CD4-positive, alpha-beta T cell (primary cell): ENCODE results near the gene PTPRK. TPM values are rescaled to one million over a fixed set of nuclear protein-coding genes. Genes with fewer than 3 reads are reported as not detected.
A peak's percentile ranks its signal among the peaks of the same experiment; 100 is the strongest.

ENCODE experiments used
- ATAC-seq: fragments of 200-7000 bp; cut with Tn5 transposase; one replicate; pipeline ENCODE4 v1.10.0; 2022; ENCODE audit warnings: mild to moderate bottlenecking; ENCODE audit not compliant: poor library complexity
- CTCF ChIA-PET: fragments of 350-600 bp; sonication (Branson Sonifier 250); formaldehyde crosslinking; loops from one replicate; lab custom pipeline; 2021; ENCODE audit warnings: antibody characterized with exemption, inconsistent platforms; lab: Charles Lee
- POLR2A ChIA-PET: fragments of 350-600 bp; sonication (Branson Sonifier 250); formaldehyde crosslinking; loops from one replicate; lab custom pipeline; 2021; ENCODE audit warnings: antibody characterized with exemption, inconsistent platforms; lab: Charles Lee
- DNase-seq, 14 experiments: peaks; one replicate each; pipeline ENCODE4 v3.0.0-alpha.2; 2013 to 2020; ENCODE audit warnings: mixed read lengths in 2 of 14
- H3K27ac ChIP-seq, 2 donors: one replicate each; pipeline versions ENCODE4 v1.5.1 to v1.7.0; 2013; ENCODE audit warnings: low read length in 2 of 2, low read depth in 1 of 2, mild to moderate bottlenecking in 1 of 2
- H3K27me3 ChIP-seq, 2 experiments: 1 replicate in 1 of 2; 2 replicates in 1 of 2; pipeline versions ENCODE4 v1.6.1 to v1.7.0; 2013; ENCODE audit warnings: low read length in 2 of 2, control low read depth in 1 of 2, mild to moderate bottlenecking in 1 of 2, moderate library complexity in 1 of 2; ENCODE audit not compliant: insufficient read depth in 2 of 2, control insufficient read depth in 1 of 2
- H3K36me3 ChIP-seq: one replicate; pipeline ENCODE4 v1.6.1; 2013; ENCODE audit warnings: low read length, control low read depth; ENCODE audit not compliant: insufficient read depth
- H3K4me1 ChIP-seq: one replicate; pipeline ENCODE4 v1.6.1; 2013; ENCODE audit warnings: low read length, control low read depth; ENCODE audit not compliant: insufficient read depth
- H3K4me3 ChIP-seq: one replicate; pipeline ENCODE4 v1.5.1; 2013; ENCODE audit warnings: mild to moderate bottlenecking, low read length, moderate library complexity
- H3K9me3 ChIP-seq, 2 experiments: 1 replicate in 1 of 2; 2 replicates in 1 of 2; pipeline versions ENCODE4 v1.6.1 to v1.7.0; 2013; ENCODE audit warnings: low read length in 2 of 2, mild to moderate bottlenecking in 2 of 2, control low read depth in 1 of 2, moderate library complexity in 1 of 2; ENCODE audit not compliant: control insufficient read depth in 1 of 2, insufficient read depth in 1 of 2
- H3K27ac Mint-ChIP-seq: one replicate; pipeline ENCODE4 v1.8.0; 2020; ENCODE audit warnings: mixed read lengths
- H3K27me3 Mint-ChIP-seq: one replicate; pipeline ENCODE4 v1.8.0; 2021; ENCODE audit warnings: mixed read lengths
- H3K36me3 Mint-ChIP-seq: one replicate; pipeline ENCODE4 v1.8.0; 2021; ENCODE audit warnings: low read depth, mixed read lengths
- H3K4me1 Mint-ChIP-seq: one replicate; pipeline ENCODE4 v1.8.0; 2021; ENCODE audit warnings: low read depth, mixed read lengths
- H3K4me3 Mint-ChIP-seq: one replicate; pipeline ENCODE4 v1.8.0; 2020; ENCODE audit warnings: mild to moderate bottlenecking, mixed read lengths
- H3K9me3 Mint-ChIP-seq: one replicate; pipeline ENCODE4 v1.8.0; 2020; ENCODE audit warnings: mixed read lengths
- CTCF ChIP-seq: fragments of 200-600 bp; IDR thresholded peaks from one replicate; pipeline ENCODE4 v1.8.0; 2022; ENCODE audit warnings: antibody characterized with exemption, mild to moderate bottlenecking
- intact Hi-C, 2 experiments: fragments of 100-400 bp; cut with DNase I in 1 of 2; cut with micrococcal nuclease in 1 of 2; formaldehyde crosslinking; loops; one replicate each; pipeline versions ENCODE4 v1.15.1 to v1.9.0; 2023 to 2025; cut with DNase I, micrococcal nuclease
- total RNA-seq, 174 experiments: library from RNA in 2 of 174; stranded (reverse) in 2 of 174; gene quantifications; one replicate each; pipeline ENCODE4 v1.2.3 and lab custom pipeline; 2021 to 2026

PTPRK gene
- total RNA-seq, 2 experiments from 2014 or later = 8.4 to 10.3 TPM

- Histone ChIP-seq H3K27me3 (peaks cover 32 to 47% of the 10 kb centered on the region in 2 experiments), H3K4me1 (peaks cover 26% of the 10 kb centered on the region), H3K4me3 (no peak overlapping the region), H3K36me3 (no peaks in the 10 kb centered on the region), H3K27ac (no peak overlapping the region), H3K9me3 (peaks cover 0 to 14% of the 10 kb centered on the region in 2 experiments)
- Mint-ChIP-seq H3K4me1 (peaks cover 19% of the 10 kb centered on the region), H3K36me3 (peaks cover 20% of the 10 kb centered on the region), H3K27ac (no peak overlapping the region), H3K27me3 (peaks cover 71% of the 10 kb centered on the region), H3K9me3 (no peaks in the 10 kb centered on the region), H3K4me3 (no peak overlapping the region)
- ATAC-seq (no peak), DNase-seq (peak in 2 of 14 experiments; percentile 11 to 24)
- intact Hi-C loops = loop anchor here (2.0 to 5.0 kb wide), 2 partner anchors 660 to 981 kb away; no protein-coding TSS in a partner anchor
- POLR2A ChIA-PET = interaction anchor here (1.2 kb wide), 1 partner anchor 661 kb away, joined by 4 read pairs; no protein-coding TSS in a partner anchor
- CTCF ChIA-PET = interaction anchor here (1.1 kb wide), 1 partner anchor 17 kb away, joined by 5 read pairs; no protein-coding TSS in a partner anchor
- TF ChIP-seq CTCF = no peak
Measured at GRCh38 chr6:128516514-128516898, 3.9 kb downstream of the PTPRK start.

- DNase-seq = no peak
- ChIA-PET POLR2A (interaction anchor here (1.2 kb wide), 1 partner anchor 660 kb away, joined by 4 read pairs; no protein-coding TSS in a partner anchor), CTCF (interaction anchor here (1.1 kb wide), 1 partner anchor 16 kb away, joined by 5 read pairs; no protein-coding TSS in a partner anchor)
- Histone ChIP-seq H3K27ac (no peak overlapping the region), H3K4me3 (no peak overlapping the region), H3K4me1 (peaks cover 22% of the 10 kb centered on the region), H3K27me3 (peaks cover 26 to 40% of the 10 kb centered on the region in 2 experiments), H3K9me3 (peaks cover 0 to 14% of the 10 kb centered on the region in 2 experiments), H3K36me3 (no peaks in the 10 kb centered on the region)
- no peak for TF ChIP-seq CTCF
- peaks cover 15% of the 10 kb centered on the region for H3K36me3 Mint-ChIP-seq
- H3K4me3 Mint-ChIP-seq = no peak overlapping the region
- H3K4me1 Mint-ChIP-seq = peaks cover 14% of the 10 kb centered on the region
- peaks cover 70% of the 10 kb centered on the region for H3K27me3 Mint-ChIP-seq
- intact Hi-C loops = loop anchor here (2.0 to 5.0 kb wide), 2 partner anchors 659 to 981 kb away; no protein-coding TSS in a partner anchor
- no peaks in the 10 kb centered on the region for H3K9me3 Mint-ChIP-seq
- no peak overlapping the region for H3K27ac Mint-ChIP-seq
- ATAC-seq = no peak
Measured at GRCh38 chr6:128515550-128516513, 4.6 kb downstream of the PTPRK start.

GRCh38 chr6:128513878-128514277, 6.5 kb downstream of the PTPRK start:
- Mint-ChIP-seq H3K27ac (no peak overlapping the region), H3K27me3 (peaks cover 63% of the 10 kb centered on the region), H3K4me1 (peaks cover 6% of the 10 kb centered on the region), H3K9me3 (no peaks in the 10 kb centered on the region), H3K36me3 (peaks cover 1% of the 10 kb centered on the region), H3K4me3 (no peak overlapping the region)
- ATAC-seq (no peak), DNase-seq (no peak)
- Histone ChIP-seq H3K27ac (no peak overlapping the region), H3K4me3 (no peak overlapping the region), H3K9me3 (no peaks in the 10 kb centered on the region), H3K36me3 (no peaks in the 10 kb centered on the region), H3K4me1 (peaks cover 5% of the 10 kb centered on the region), H3K27me3 (peaks cover 12 to 26% of the 10 kb centered on the region in 2 experiments)
- intact Hi-C loops = no loop called here
- TF ChIP-seq CTCF = no peak
- ChIA-PET CTCF (no interaction called here), POLR2A (no interaction called here)
